Urinary bladder (tissue), 4 donors: ENCODE measurements around the gene SLC29A4. TPM values are rescaled to one million over a fixed set of nuclear protein-coding genes. Genes with fewer than 3 reads are reported as not detected.
"Not testable (repeated sequence)": the region's sequence is repeated elsewhere in the genome, so short reads cannot be mapped to it uniquely, and the experiment has no call there.

Source experiments
- DNase-seq: peaks from one replicate; pipeline ENCODE4 v3.0.0-alpha.2; 2015; ENCODE audit errors: extremely low spot score
- H3K27ac ChIP-seq: one replicate; pipeline ENCODE4 v1.5.1; 2013; ENCODE audit warnings: low read depth, mild to moderate bottlenecking, moderate library complexity
- H3K36me3 ChIP-seq: one replicate; pipeline ENCODE4 v1.6.1; 2013; ENCODE audit warnings: mild to moderate bottlenecking, moderate library complexity; ENCODE audit not compliant: insufficient read depth
- H3K4me1 ChIP-seq: one replicate; pipeline ENCODE4 v1.6.1; 2013; ENCODE audit warnings: mild to moderate bottlenecking, moderate library complexity; ENCODE audit not compliant: insufficient read depth
- H3K4me3 ChIP-seq: one replicate; pipeline ENCODE4 v1.5.1; 2013; ENCODE audit warnings: low read depth, low read length
- WGBS: extraction: QIAGEN DNeasy Blood & Tissue Kit; methylation state at CpG from one replicate; pipeline ENCODE4 v1.1.7; 2013; 5-methylcytosine and 5-hydroxymethylcytosine counted together
- polyA plus RNA-seq: library from polyadenylated mRNA; stranded (reverse); fragments of 200-250 nt; gene quantifications from one replicate; pipeline ENCODE4 v1.2.3, GENCODE V29; 2013
- total RNA-seq: library from RNA; depleted of rRNA; stranded (reverse); fragments of >200 nt; gene quantifications from one replicate; pipeline ENCODE4 v1.2.3, GENCODE V29; 2014
- donor health status: healthy with polysubstance abuse.
- donor health status: healthy.

SLC29A4 gene
- total and polyA plus RNA-seq, 2 donors = 2.7 to 3.6 TPM

DNA sequence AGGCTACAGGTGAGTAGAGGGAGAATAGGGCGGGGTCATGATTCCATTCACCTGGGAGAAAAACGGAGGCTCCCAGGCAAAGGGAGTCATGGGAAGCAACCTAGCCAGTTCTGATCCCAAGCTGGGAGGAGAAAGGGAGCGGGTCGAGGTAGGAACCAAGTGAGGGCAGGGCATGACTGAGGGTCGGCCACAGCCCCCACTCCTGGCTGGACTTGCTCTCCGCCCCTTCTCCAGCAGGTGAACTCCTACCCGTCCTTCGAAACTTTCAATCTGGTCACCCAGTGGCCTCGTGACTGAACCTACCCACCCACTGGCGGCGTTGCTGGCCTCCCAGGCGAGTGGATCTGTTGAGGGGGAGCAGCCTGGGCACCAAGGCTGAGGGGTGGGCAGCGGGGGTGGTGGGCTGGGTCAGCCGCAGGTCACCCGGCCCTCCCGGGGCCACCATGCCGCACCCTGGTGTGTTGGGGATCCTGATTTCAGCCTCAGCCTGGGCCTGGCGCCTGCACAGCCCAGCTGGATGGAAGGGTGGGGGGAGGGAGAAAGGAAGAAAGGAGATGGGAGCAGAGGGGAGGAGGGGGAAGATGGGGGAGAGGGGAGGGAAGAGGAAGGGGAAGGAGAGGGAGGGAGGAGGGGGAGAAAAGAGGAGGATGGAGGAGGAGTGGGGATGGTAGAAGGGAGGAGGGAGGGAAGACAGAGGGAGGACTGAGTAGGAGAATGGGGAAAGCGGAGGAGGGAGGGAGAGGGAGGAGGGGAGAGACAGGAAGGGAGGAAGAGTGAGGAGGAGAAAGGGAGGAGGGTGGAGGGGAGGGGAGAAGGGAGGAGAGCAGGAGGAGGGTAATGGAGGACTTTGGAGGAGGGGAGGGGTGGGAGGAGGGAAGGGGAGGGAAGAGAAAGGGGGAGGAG, 894 bp upstream of the SLC29A4 start:
- H3K36me3 ChIP-seq, DNase-seq, H3K4me1 ChIP-seq, H3K27ac ChIP-seq, H3K4me3 ChIP-seq: not testable (repeated sequence)
- WGBS = 53% methylated on average over 19 of the region's 19 CpGs

DNA sequence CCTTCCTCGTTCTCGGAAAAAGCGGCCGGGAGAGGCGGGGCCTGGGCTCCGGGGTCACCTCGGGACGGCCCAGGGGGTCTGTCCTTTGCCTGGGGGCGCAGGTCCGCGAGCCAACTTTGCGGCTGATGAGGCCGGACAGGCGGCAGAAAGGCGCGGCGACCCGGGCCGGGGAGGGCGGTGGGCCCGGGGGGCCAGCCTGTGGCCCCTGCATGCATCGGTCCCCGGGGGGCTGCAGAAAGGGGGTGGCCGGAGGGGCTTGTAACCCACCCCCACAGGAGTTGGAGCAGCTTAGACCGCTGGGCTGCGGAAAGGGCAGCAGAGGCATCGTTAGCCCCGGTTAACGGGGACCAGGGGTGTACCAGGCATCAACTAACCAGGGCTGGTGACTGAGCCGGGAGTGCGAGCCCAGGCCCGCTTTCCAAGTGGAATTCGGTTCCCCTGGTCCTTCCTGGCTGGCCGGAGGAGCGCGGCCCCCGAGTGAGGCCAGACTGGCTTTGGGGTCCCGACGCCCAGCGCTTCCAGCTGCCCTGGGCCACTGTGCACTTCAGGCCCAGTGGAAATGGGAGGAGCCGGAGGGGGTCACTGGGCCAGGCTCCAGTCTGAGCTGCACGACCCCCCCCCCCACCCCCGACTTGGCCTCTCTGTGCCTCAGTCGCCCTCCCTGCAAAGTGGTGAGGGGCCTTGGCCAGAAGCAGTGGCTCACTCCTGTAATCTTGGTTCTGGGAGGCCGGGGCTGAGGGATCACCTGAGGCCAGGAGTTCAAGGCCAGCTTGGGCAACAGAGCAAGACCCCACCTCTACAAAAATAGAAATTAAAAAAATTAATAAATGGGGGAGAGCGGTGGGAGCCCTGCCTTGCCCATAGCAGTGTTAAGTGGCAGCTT, 919 bp downstream of the SLC29A4 start:
- 13% methylated on average over 46 of the region's 46 CpGs for WGBS
- Histone ChIP-seq H3K4me1 (no peaks in the 10 kb centered on the region), H3K4me3 (peak overlapping the region; percentile 61), H3K27ac (no peak overlapping the region), H3K36me3 (no peaks in the 10 kb centered on the region)
- DNase-seq = no peak

- Histone ChIP-seq H3K36me3 (no peaks in the 10 kb centered on the region), H3K27ac (no peak overlapping the region), H3K4me1 (no peaks in the 10 kb centered on the region), H3K4me3 (no peak overlapping the region)
- WGBS = 46% methylated on average over 24 of the region's 24 CpGs
- no peak for DNase-seq
These were observed 1.9 kb downstream of the SLC29A4 start for GRCh38 chr7:5284304-5285281.

- no peak for DNase-seq
- Histone ChIP-seq H3K27ac (no peak overlapping the region), H3K4me3 (no peak overlapping the region), H3K36me3 (no peaks in the 10 kb centered on the region), H3K4me1 (no peaks in the 10 kb centered on the region)
- WGBS = 92% methylated on average over 9 of the region's 9 CpGs
These were observed 4.2 kb downstream of the SLC29A4 start for GRCh38 chr7:5286933-5287332.

DNA sequence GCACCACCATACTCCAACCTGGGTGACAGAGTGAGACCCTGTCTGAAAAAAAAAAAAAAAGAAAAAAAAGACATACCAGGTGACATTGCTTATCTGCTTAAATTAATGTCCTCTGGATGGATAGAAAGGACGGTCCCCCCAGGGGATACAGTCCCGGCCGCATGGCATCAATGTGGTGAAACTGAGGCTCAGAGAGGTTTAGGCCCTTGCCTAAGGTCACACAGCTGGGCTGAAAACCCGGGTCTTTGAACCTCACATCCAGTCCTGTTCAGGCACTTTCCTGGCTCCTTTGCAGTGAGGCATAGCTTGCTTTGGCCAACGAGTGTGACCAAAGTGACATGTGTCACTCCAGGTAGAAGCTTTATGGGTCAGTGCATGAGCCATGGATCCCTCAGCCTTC, 4.6 kb downstream of the SLC29A4 start:
- not testable (repeated sequence) for DNase-seq, H3K4me3 ChIP-seq, H3K4me1 ChIP-seq, H3K36me3 ChIP-seq, H3K27ac ChIP-seq
- 95% methylated on average over 5 of the region's 5 CpGs for WGBS

DNA sequence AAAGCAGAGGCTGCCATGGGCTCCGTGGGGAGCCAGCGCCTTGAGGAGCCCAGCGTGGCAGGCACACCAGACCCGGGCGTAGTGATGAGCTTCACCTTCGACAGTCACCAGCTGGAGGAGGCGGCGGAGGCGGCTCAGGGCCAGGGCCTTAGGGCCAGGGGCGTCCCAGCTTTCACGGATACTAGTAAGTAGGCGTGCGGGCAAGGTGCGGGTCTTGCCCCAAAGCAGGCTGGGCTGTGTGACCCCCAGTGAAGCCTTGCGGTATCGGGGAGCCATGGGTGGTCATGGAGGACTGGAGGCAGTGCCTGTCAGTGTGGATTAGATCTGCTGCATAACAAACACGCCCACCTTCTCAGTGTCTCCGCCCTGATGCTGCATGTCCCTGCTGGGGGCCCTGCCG, 5.1 kb downstream of the SLC29A4 start:
- 97% methylated on average over 19 of the region's 19 CpGs for WGBS
- Histone ChIP-seq H3K4me3 (no peak overlapping the region), H3K27ac (no peak overlapping the region), H3K4me1 (no peaks in the 10 kb centered on the region), H3K36me3 (no peaks in the 10 kb centered on the region)
- no peak for DNase-seq

DNA sequence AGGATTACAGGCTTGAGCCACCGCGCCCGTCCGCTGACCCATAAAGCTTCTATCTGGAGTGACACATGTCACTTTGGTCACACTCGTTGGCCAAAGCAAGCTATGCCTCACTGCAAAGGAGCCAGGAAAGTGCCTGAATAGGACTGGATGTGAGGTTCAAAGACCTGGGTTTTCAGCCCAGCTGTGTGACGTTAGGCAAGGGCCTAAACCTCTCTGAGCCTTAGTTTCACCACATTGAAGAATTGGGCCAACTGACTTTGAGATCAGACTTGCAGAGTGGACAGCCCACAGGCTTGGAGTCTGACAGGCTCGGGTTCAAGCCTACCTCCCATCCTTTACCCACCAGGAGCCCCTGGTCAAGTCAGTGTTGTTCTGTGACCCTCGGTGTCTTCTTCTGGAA, 5.8 kb downstream of the SLC29A4 start:
- not testable (repeated sequence) for H3K4me1 ChIP-seq, H3K36me3 ChIP-seq, H3K4me3 ChIP-seq, H3K27ac ChIP-seq, DNase-seq
- WGBS = 94% methylated on average over 8 of the region's 8 CpGs

DNA sequence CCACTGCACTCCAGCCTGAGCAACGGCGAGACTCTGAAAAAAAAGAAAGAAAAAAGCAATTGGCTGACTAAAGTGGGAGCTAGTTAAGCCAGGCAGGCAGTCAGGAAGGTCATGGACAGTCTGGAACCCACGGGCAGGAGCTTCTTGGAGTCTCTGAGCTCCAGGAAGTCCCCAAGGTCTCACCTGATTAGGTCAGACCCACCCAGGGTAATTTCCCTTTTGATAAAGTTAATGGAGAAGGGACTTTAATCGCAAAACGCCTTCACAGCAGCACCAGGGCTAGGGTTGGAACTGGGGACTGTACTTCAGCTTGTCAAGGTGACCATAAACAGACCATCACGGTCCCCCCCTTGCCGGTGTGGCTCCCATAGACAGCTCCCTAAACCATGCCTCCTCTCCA, 6.6 kb downstream of the SLC29A4 start:
- no peaks in the 10 kb centered on the region for H3K4me1 ChIP-seq
- 80% methylated on average over 7 of the region's 7 CpGs for WGBS
- H3K36me3 ChIP-seq = no peaks in the 10 kb centered on the region
- DNase-seq = no peak
- H3K27ac ChIP-seq = no peak overlapping the region
- no peak overlapping the region for H3K4me3 ChIP-seq

GRCh38 chr7:5291301-5291700, 8.6 kb downstream of the SLC29A4 start:
- Histone ChIP-seq H3K36me3 (no peaks in the 10 kb centered on the region), H3K27ac (no peak overlapping the region), H3K4me1 (no peaks in the 10 kb centered on the region), H3K4me3 (no peak overlapping the region)
- no peak for DNase-seq
- 87% methylated on average over 8 of the region's 8 CpGs for WGBS

DNA sequence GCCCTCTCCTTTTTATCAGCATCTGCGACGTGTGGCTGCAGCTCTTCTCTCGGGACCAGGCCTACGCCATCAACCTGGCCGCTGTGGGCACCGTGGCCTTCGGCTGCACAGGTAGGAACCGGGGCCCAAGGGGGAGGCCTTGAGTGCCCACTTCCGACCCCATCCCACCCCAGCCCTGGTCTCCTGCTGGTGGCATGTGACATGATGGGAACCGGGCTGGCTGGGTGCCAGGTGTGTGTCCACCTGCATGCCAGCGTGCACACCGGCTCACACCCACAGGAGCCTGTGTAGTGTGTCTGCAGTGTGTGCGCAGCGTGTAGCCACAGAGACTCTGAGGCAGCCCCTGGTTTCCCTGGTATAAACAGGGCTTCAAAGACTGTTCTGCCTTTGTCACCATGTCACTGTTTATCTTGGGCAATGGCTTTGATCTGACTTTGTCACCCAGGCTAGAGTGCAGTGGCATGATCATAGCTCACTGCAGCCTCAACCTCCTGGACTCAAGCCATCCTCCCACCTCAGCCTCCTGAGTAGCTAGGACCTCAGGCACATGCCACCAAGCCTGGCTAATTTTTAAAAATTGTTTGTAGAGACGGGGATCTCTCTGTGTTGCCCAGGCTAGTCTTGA, 9.1 kb downstream of the SLC29A4 start:
- DNase-seq, H3K4me1 ChIP-seq, H3K27ac ChIP-seq, H3K36me3 ChIP-seq, H3K4me3 ChIP-seq: not testable (repeated sequence)
- 84% methylated on average over 15 of the region's 15 CpGs for WGBS

DNA sequence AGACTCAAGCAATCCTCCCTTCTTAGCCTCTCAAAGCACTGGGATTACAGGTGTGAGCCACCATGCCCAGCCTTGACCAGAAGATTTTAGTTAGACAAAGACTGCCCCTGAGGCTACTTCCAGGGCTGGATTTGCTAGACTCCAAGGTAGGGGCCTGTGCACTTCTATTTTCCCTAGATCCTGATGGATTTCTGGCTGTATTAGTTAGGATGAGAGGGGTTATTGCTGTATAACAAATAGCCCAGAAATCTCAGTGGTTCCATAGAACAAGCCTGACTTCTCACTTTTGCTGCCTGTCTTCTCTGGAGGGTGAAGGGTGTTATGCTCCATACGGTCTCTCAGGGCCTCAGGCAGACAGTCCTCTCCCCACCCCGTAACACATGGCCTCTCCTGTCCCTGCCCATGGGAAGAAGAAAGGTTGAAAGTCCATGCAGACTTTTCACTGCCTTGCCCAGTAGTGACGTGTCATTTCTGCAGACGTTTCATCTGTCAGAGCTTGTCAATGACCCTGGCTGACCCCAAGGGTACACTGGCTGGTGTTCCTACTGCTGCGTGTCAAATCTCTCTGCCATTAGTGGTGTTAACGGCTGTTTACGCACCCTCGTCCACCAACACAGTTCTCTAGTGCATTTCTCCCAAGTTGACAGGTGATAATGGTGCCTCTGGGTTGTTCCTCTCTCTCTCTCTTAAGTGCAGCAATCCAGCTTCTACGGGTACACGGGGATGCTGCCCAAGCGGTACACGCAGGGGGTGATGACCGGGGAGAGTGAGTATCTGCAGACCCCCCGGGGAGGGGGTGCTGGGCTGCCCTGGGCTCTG, 11.6 kb downstream of the SLC29A4 start:
- Histone ChIP-seq H3K27ac (no peak overlapping the region), H3K36me3 (no peaks in the 10 kb centered on the region), H3K4me3 (no peak overlapping the region), H3K4me1 (no peaks in the 10 kb centered on the region)
- DNase-seq = no peak
- 85% methylated on average over 14 of the region's 14 CpGs for WGBS
